HL-60 (cell line): ENCODE measurements around the gene DOC2B.
"Not testable (repeated sequence)": the region's sequence is repeated elsewhere in the genome, so short reads cannot be mapped to it uniquely, and the experiment has no call there.

Source experiments
- DNase-seq, 2 experiments: peaks; one replicate each; pipeline ENCODE4 v3.0.0-alpha.2; 2010 to 2020; ENCODE audit warnings: low read depth in 1 of 2, low spot score in 1 of 2
- H3K27ac ChIP-seq: fragments of 250-450 bp; sonication (Bioruptor Pico); replicated peaks from 2 replicates; pipeline ENCODE4 v1.5.1; 2020; ENCODE audit warnings: mild to moderate bottlenecking, moderate library complexity
- H3K27me3 ChIP-seq: fragments of 250-450 bp; sonication (Bioruptor Pico); 2 replicates; pipeline ENCODE4 v1.5.1; 2021; ENCODE audit warnings: mild to moderate bottlenecking, moderate library complexity; ENCODE audit not compliant: insufficient read depth, poor library complexity, severe bottlenecking
- H3K4me3 ChIP-seq: replicated peaks from 2 replicates; pipeline ENCODE4 v1.5.1; 2011; ENCODE audit warnings: mild to moderate bottlenecking, control low read depth, low read length; ENCODE audit not compliant: insufficient read depth
- CTCF ChIP-seq: IDR thresholded peaks from one replicate; pipeline ENCODE4 v1.5.1; 2011; ENCODE audit warnings: low read length, control low read depth, inconsistent platforms; ENCODE audit not compliant: insufficient read depth
- POLR2AphosphoS5 ChIP-seq: IDR thresholded peaks from 2 replicates; pipeline ENCODE4 v1.6.1; 2012; ENCODE audit warnings: low read depth
- REST ChIP-seq: IDR thresholded peaks from 2 replicates; pipeline ENCODE4 v1.6.1; 2012; ENCODE audit warnings: low read depth; ENCODE audit not compliant: insufficient replicate concordance
- SPI1 ChIP-seq: IDR thresholded peaks from 2 replicates; pipeline ENCODE4 v1.6.1; 2012; ENCODE audit warnings: low read depth, mild to moderate bottlenecking, borderline replicate concordance

DOC2B gene

GRCh38 chr17:142102-142661 is 39.3 kb downstream of the DOC2B start:
- Histone ChIP-seq H3K4me3 (no peak overlapping the region), H3K27ac (no peak overlapping the region), H3K27me3 (no peaks in the 10 kb centered on the region)
- TF ChIP-seq REST (no peak), CTCF (no peak), POLR2AphosphoS5 (no peak), SPI1 (no peak)
- DNase-seq: no peak

- H3K27ac ChIP-seq, H3K4me3 ChIP-seq, DNase-seq, H3K27me3 ChIP-seq: not testable (repeated sequence)
These were observed 41.8 kb downstream of the DOC2B start for GRCh38 chr17:139401-140205.

GRCh38 chr17:137166-137807 is 44.2 kb downstream of the DOC2B start, which contains the start of gene SCGB1C2:
SCGB1C2 (plus strand) TSS chr17:137569; CDS start chr17:137591, 22 bp downstream.
- H3K27me3 ChIP-seq, DNase-seq, H3K4me3 ChIP-seq, H3K27ac ChIP-seq: not testable (repeated sequence)

- not testable (repeated sequence) for H3K4me3 ChIP-seq, H3K27ac ChIP-seq, H3K27me3 ChIP-seq
- peak in 1 of 2 experiments; percentile 77 for DNase-seq
These were observed 44.9 kb downstream of the DOC2B start for GRCh38 chr17:136531-136930.

- H3K4me3 ChIP-seq, DNase-seq, H3K27ac ChIP-seq, H3K27me3 ChIP-seq: not testable (repeated sequence)
These were observed 45.6 kb downstream of the DOC2B start for GRCh38 chr17:135895-136294.

GRCh38 chr17:135022-135421 is 46.4 kb downstream of the DOC2B start:
- not testable (repeated sequence) for H3K27ac ChIP-seq, H3K4me3 ChIP-seq, H3K27me3 ChIP-seq, DNase-seq

GRCh38 chr17:134332-134785 is 47.1 kb downstream of the DOC2B start:
- H3K4me3 ChIP-seq, H3K27ac ChIP-seq, DNase-seq, H3K27me3 ChIP-seq: not testable (repeated sequence)

GRCh38 chr17:133932-134331 is 47.5 kb downstream of the DOC2B start:
- H3K27me3 ChIP-seq, DNase-seq, H3K4me3 ChIP-seq, H3K27ac ChIP-seq: not testable (repeated sequence)

GRCh38 chr17:118339-118917 is 63.0 kb downstream of the DOC2B start:
- H3K4me3 ChIP-seq, H3K27ac ChIP-seq, H3K27me3 ChIP-seq: not testable (repeated sequence)
- DNase-seq: peak; percentile 6 to 52
